Activated CD4-positive, alpha-beta T cell treated with anti-CD3 and anti-CD28 coated beads, Interleukin-2, amount 10 ng/mL, durations not matched to agents 7 days and 5 days (primary cell): ENCODE data around the gene BRDT. TPM values are rescaled to one million over a fixed set of nuclear protein-coding genes. Genes with fewer than 3 reads are reported as not detected.

Experiments used
- CTCF ChIA-PET: fragments of 350-600 bp; sonication (Branson Sonifier 250); formaldehyde crosslinking; loops from one replicate; lab custom pipeline; 2021; ENCODE audit warnings: antibody characterized with exemption; lab: Charles Lee
- POLR2A ChIA-PET: fragments of 350-600 bp; sonication (Branson Sonifier 250); formaldehyde crosslinking; loops from one replicate; lab custom pipeline; 2021; ENCODE audit warnings: antibody characterized with exemption; lab: Charles Lee
- DNase-seq: peaks from one replicate; pipeline ENCODE4 v3.0.0-alpha.2; 2020
- H3K27ac Mint-ChIP-seq: one replicate; pipeline ENCODE4 v1.8.0; 2021; ENCODE audit warnings: mild to moderate bottlenecking, moderate library complexity, mixed read lengths
- H3K27me3 Mint-ChIP-seq: one replicate; pipeline ENCODE4 v1.8.0; 2021; ENCODE audit warnings: mixed read lengths
- H3K36me3 Mint-ChIP-seq: one replicate; pipeline ENCODE4 v1.8.0; 2021; ENCODE audit warnings: low read depth, mixed read lengths
- H3K4me1 Mint-ChIP-seq: one replicate; pipeline ENCODE4 v1.8.0; 2021; ENCODE audit warnings: mixed read lengths
- H3K4me3 Mint-ChIP-seq: one replicate; pipeline ENCODE4 v1.8.0; 2021; ENCODE audit warnings: mild to moderate bottlenecking, moderate library complexity, mixed read lengths
- H3K9me3 Mint-ChIP-seq: one replicate; pipeline ENCODE4 v1.8.0; 2021; ENCODE audit warnings: mixed read lengths
- total RNA-seq, 2 experiments: library from RNA; stranded (reverse); gene quantifications; one replicate each; pipeline ENCODE4 v1.2.3, GENCODE V29; 2021

BRDT gene
- total RNA-seq, 2 experiments from 2014 or later, result not detected

DNA sequence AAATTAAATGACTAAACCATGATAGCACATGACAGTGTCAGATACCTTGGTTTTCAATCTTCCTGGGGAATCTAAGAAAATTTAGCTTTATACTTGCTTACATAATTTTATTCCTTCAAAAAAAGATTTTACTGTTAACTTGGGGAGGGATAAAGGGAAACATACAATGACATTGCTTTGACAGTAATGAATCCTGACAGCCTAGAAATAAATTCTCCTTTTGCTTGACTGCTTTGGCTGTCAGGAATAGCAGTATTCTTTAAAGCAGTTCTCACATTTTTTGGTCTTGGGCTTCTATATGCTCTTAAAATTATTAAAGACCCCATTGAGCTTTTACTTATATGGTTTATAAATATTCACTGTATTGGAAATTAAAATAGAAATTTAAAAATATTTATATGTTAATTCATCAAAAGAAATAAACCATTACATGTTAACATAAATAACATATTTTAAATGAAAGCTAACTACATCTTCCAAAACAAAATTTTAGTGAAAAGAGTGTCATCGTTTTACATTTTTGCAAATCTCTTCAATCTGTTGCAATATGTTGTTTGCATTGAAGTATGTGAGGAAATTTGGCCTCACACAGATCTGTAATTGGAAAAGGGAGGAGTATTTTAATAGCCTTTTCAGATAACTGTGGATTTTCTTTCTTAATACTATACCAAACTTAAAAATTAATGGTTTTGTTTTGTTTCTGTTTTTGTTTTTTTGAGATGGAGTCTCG lies 96.7 kb downstream of the BRDT start:
- H3K27me3 Mint-ChIP-seq, result peaks cover 3% of the 10 kb centered on the region
- H3K4me1 Mint-ChIP-seq, result no peaks in the 10 kb centered on the region
- ChIA-PET POLR2A (no interaction called here), CTCF (no interaction called here)
- no peaks in the 10 kb centered on the region for H3K36me3 Mint-ChIP-seq
- H3K9me3 Mint-ChIP-seq, result no peaks in the 10 kb centered on the region
- H3K4me3 Mint-ChIP-seq, result no peak overlapping the region
- no peak overlapping the region for H3K27ac Mint-ChIP-seq
- no peak for DNase-seq

DNA sequence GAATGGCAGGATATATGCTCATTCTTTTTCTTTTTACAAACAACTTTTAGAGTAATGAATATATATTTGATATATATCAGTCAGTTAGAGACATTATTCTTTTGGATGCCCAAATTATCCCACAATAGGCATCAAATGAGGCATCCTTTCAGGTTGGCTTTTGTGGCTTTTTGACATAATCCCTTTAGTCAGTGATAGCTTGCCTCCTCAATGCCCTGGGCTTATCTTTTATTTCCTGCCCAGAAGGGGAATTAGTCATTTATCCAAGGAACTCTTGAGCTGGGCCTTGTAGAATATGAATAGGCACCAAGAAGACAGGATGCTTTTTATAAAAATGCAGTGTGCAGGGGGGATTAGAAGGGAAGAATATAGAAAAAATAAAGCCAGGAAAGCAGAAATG lies 102.7 kb downstream of the BRDT start:
- no peak for DNase-seq
- Mint-ChIP-seq H3K9me3 (no peaks in the 10 kb centered on the region), H3K4me3 (no peak overlapping the region), H3K27me3 (peaks cover 12% of the 10 kb centered on the region), H3K27ac (no peak overlapping the region), H3K4me1 (no peaks in the 10 kb centered on the region), H3K36me3 (no peaks in the 10 kb centered on the region)
- POLR2A ChIA-PET, result no interaction called here
- CTCF ChIA-PET, result no interaction called here

Other genes starting within 250 kb of the BRDT start
- 10 to 100 TPM; 12.9 to 13.0 TPM for gene TGFBR3, start 63.2 kb upstream of the BRDT start, total RNA-seq
- not detected for gene EPHX4, start 80.6 kb downstream of the BRDT start, total RNA-seq
- not detected for gene SETSIP, start 126.0 kb downstream of the BRDT start, total RNA-seq
- gene BTBD8, start 130.9 kb downstream of the BRDT start, total RNA-seq, result 1 to 10 TPM; 1.6 to 2.7 TPM